Endothelial cell of umbilical vein (primary cell): Measurements from ENCODE around the gene MRNIP. TPM values are rescaled to one million over a fixed set of nuclear protein-coding genes. Genes with fewer than 3 reads are reported as not detected.

Experiments
- BruUV-seq: library from RNA; stranded (reverse); fragments of 400-500 nt; replicated peaks from 2 replicates; lab custom pipeline; 2021; lab: Mats Ljungman, UMichigan
- CTCF ChIA-PET: fragments of 300-600, 350-600 bp; sonication (Branson Sonifier 250); formaldehyde crosslinking; loops from one replicate; lab custom pipeline; 2021; ENCODE audit warnings: antibody characterized with exemption, inconsistent platforms; lab: Charles Lee
- POLR2A ChIA-PET: fragments of 300-600, 350-600 bp; sonication (Branson Sonifier 250); formaldehyde crosslinking; loops from one replicate; lab custom pipeline; 2021; ENCODE audit warnings: antibody characterized with exemption, inconsistent platforms; lab: Charles Lee
- DNase-seq: peaks from one replicate; pipeline ENCODE4 v3.0.0-alpha.2; 2011; ENCODE audit warnings: low read depth, low spot score
- FAIRE-seq: peaks from 2 replicates; lab custom pipeline; 2011; peaks lifted over from hg19 to GRCh38; lab: Jason Lieb, UNC
- H2AFZ ChIP-seq: 2 replicates; pipeline ENCODE4 v1.6.0; 2012; ENCODE audit warnings: low read depth, low read length, control low read depth, inconsistent platforms
- H3K27ac ChIP-seq: 2 replicates; pipeline ENCODE4 v1.5.1; 2011; ENCODE audit warnings: low read depth, mild to moderate bottlenecking, control low read depth, low read length, moderate library complexity; ENCODE audit not compliant: insufficient read depth
- H3K27me3 ChIP-seq, 2 experiments: 2 replicates each; pipeline versions ENCODE4 v1.6.0 to v1.6.1; 2011; ENCODE audit warnings: low read length in 2 of 2, mixed read lengths in 1 of 2; ENCODE audit not compliant: control insufficient read depth in 2 of 2, insufficient read depth in 2 of 2
- H3K36me3 ChIP-seq, 2 experiments: 2 replicates in 1 of 2; 3 replicates in 1 of 2; pipeline ENCODE4 v1.5.1; 2011; ENCODE audit warnings: low read length in 2 of 2, mild to moderate bottlenecking in 1 of 2, moderate library complexity in 1 of 2; ENCODE audit not compliant: control insufficient read depth in 2 of 2, insufficient read depth in 2 of 2; ENCODE audit errors: extremely low read depth in 1 of 2
- H3K4me1 ChIP-seq: 3 replicates; pipeline ENCODE4 v1.5.1; 2011; ENCODE audit warnings: mild to moderate bottlenecking, low read length; ENCODE audit not compliant: control insufficient read depth, insufficient read depth; ENCODE audit errors: extremely low read depth
- H3K4me2 ChIP-seq: 2 replicates; pipeline ENCODE4 v1.6.1; 2011; ENCODE audit warnings: low read length, control low read depth, mixed read lengths; ENCODE audit not compliant: insufficient read depth
- H3K4me3 ChIP-seq, 3 experiments: fragments of 200-600 bp in 1 of 3; sonication (generic), shearing (Covaris generic) in 1 of 3; replicated peaks in 1 of 3; 2 replicates each; pipeline ENCODE4 v1.5.1; 2011 to 2016; ENCODE audit warnings: control low read depth in 3 of 3, low read length in 3 of 3, mild to moderate bottlenecking in 2 of 3, inconsistent platforms in 1 of 3, low read depth in 1 of 3, moderate library complexity in 1 of 3; ENCODE audit not compliant: insufficient read depth in 1 of 3
- H3K79me2 ChIP-seq: 2 replicates; pipeline ENCODE4 v1.6.0; 2012; ENCODE audit warnings: low read length, inconsistent platforms; ENCODE audit not compliant: control insufficient read depth, insufficient read depth
- H3K9ac ChIP-seq: replicated peaks from 2 replicates; pipeline ENCODE3; 2011; ENCODE audit warnings: low read length, control low read depth; ENCODE audit not compliant: insufficient read depth; ENCODE audit errors: extremely low read depth
- H3K9me1 ChIP-seq: replicated peaks from 3 replicates; pipeline ENCODE4 v1.6.0; 2011; ENCODE audit warnings: mild to moderate bottlenecking, low read length; ENCODE audit not compliant: control insufficient read depth, insufficient read depth; ENCODE audit errors: extremely low read depth
- H3K9me3 ChIP-seq: replicated peaks from 2 replicates; pipeline ENCODE4 v1.5.1; 2012; ENCODE audit warnings: low read length, inconsistent platforms; ENCODE audit not compliant: control insufficient read depth, insufficient read depth
- H4K20me1 ChIP-seq: replicated peaks from 2 replicates; pipeline ENCODE3; 2011; ENCODE audit warnings: mild to moderate bottlenecking, low read length; ENCODE audit not compliant: control insufficient read depth, insufficient read depth; ENCODE audit errors: extremely low read depth
- EZH2 ChIP-seq: IDR thresholded peaks from 2 replicates; pipeline ENCODE4 v1.6.1; 2012; ENCODE audit warnings: borderline replicate concordance, low read depth, mild to moderate bottlenecking, moderate library complexity, low read length, inconsistent platforms; ENCODE audit not compliant: severe bottlenecking
- FOS ChIP-seq: IDR thresholded peaks from 2 replicates; pipeline ENCODE4 v1.6.1; 2011; ENCODE audit warnings: mild to moderate bottlenecking, low read length, moderate library complexity, borderline replicate concordance; ENCODE audit not compliant: insufficient read depth
- GATA2 ChIP-seq: IDR thresholded peaks from 2 replicates; pipeline ENCODE4 v1.7.0; 2011; ENCODE audit warnings: low read depth, mild to moderate bottlenecking, moderate library complexity, mixed read lengths, low read length; ENCODE audit not compliant: insufficient read length, insufficient read depth
- JUN ChIP-seq: IDR thresholded peaks from 2 replicates; pipeline ENCODE4 v1.6.1; 2011; ENCODE audit warnings: borderline replicate concordance, low read depth; ENCODE audit not compliant: insufficient read length, insufficient read depth
- MYC ChIP-seq: IDR thresholded peaks from one replicate; pipeline ENCODE4 v1.6.1; 2011; ENCODE audit warnings: mild to moderate bottlenecking, low read depth, low read length
- POLR2A ChIP-seq: IDR thresholded peaks from 2 replicates; pipeline ENCODE4 v1.6.1; 2012; ENCODE audit warnings: low read depth, mild to moderate bottlenecking, control low read depth, low read length
- POLR2AphosphoS5 ChIP-seq: IDR thresholded peaks from 2 replicates; pipeline ENCODE4 v1.6.1; 2012; ENCODE audit warnings: low read depth, mild to moderate bottlenecking, control low read depth, low read length, moderate library complexity; ENCODE audit not compliant: insufficient read depth
- dilution Hi-C: fragments of 300-500 bp; cut with MboI; formaldehyde crosslinking; loops from one replicate; pipeline ENCODE4 v1.15.0; 2019; ENCODE audit warnings: low sequenced_read_pairs; ENCODE audit not compliant: extremely low pct_ligation_motif_present
- intact Hi-C: fragments of 100-400 bp; cut with micrococcal nuclease; formaldehyde crosslinking; loops from one replicate; pipeline ENCODE4 v1.10.0; 2022
- polyA plus RNA-seq, 4 experiments: library from polyadenylated mRNA; depleted of rRNA in 3 of 4; stranded (reverse) in 3 of 4; unstranded in 1 of 4; fragments of >200 nt; gene quantifications; 2 replicates each; pipeline versions ENCODE4 v1.2.1 to v1.2.3, GENCODE V29; 2011 to 2012; ENCODE audit warnings: missing spikeins in 1 of 4
- total RNA-seq: library from RNA; stranded (reverse); gene quantifications from 2 replicates; pipeline ENCODE4 v1.2.3, GENCODE V29; 2021
- TF ChIP-seq, protein P1 (sequence below): IDR thresholded peaks from 2 replicates; pipeline ENCODE4 v1.6.1; 2011; ENCODE audit not compliant: insufficient read depth, insufficient read length
- TF ChIP-seq, protein P2 (sequence below), 2 donors: IDR thresholded peaks; 1 replicate in 1 of 2; 2 replicates in 1 of 2; pipeline ENCODE4 v1.5.1; 2011; ENCODE audit warnings: low read length in 2 of 2, mild to moderate bottlenecking in 2 of 2, moderate library complexity in 2 of 2, control low read depth in 1 of 2, inconsistent platforms in 1 of 2, low read depth in 1 of 2; ENCODE audit not compliant: insufficient read depth in 1 of 2; ENCODE audit errors: extremely low read depth in 1 of 2

The MRNIP gene
- total and polyA plus RNA-seq, 2 donors (not counting 3 experiments of a cell fraction or from before 2014, with no cell fraction given) = 17.1 to 19.1 TPM

GRCh38 chr5:179867079-179867465 lies 8.5 kb upstream of the MRNIP start:
- Histone ChIP-seq H3K4me2 (no peak overlapping the region), H4K20me1 (no peaks in the 10 kb centered on the region), H2AFZ (no peak overlapping the region), H3K9me1 (no peaks in the 10 kb centered on the region), H3K79me2 (no peaks in the 10 kb centered on the region), H3K36me3 (peaks cover 4 to 64% of the 10 kb centered on the region in 2 experiments), H3K9me3 (no peaks in the 10 kb centered on the region), H3K27ac (no peak overlapping the region), H3K4me1 (no peaks in the 10 kb centered on the region), H3K9ac (no peak overlapping the region), H3K27me3 (no peaks in the 10 kb centered on the region), H3K4me3 (no peak overlapping the region)
- FAIRE-seq (no peak), DNase-seq (no peak)
- POLR2A ChIA-PET = no interaction called here
- intact Hi-C loops (no loop called here), dilution Hi-C loops (no loop called here)
- no TSS peak for BruUV-seq
- TF ChIP-seq POLR2AphosphoS5 (no peak), JUN (no peak), POLR2A (no peak), EZH2 (no peak), FOS (no peak), MYC (no peak), GATA2 (no peak)
- TF ChIP-seq, protein P1, sequence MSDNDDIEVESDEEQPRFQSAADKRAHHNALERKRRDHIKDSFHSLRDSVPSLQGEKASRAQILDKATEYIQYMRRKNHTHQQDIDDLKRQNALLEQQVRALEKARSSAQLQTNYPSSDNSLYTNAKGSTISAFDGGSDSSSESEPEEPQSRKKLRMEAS = no peak
- TF ChIP-seq, protein P2, sequence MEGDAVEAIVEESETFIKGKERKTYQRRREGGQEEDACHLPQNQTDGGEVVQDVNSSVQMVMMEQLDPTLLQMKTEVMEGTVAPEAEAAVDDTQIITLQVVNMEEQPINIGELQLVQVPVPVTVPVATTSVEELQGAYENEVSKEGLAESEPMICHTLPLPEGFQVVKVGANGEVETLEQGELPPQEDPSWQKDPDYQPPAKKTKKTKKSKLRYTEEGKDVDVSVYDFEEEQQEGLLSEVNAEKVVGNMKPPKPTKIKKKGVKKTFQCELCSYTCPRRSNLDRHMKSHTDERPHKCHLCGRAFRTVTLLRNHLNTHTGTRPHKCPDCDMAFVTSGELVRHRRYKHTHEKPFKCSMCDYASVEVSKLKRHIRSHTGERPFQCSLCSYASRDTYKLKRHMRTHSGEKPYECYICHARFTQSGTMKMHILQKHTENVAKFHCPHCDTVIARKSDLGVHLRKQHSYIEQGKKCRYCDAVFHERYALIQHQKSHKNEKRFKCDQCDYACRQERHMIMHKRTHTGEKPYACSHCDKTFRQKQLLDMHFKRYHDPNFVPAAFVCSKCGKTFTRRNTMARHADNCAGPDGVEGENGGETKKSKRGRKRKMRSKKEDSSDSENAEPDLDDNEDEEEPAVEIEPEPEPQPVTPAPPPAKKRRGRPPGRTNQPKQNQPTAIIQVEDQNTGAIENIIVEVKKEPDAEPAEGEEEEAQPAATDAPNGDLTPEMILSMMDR (IDR thresholded peaks at IDR 0.05; ENCODE audit: extremely low read depth in 1 of 2, insufficient read depth in 1 of 2, low read depth in 1 of 2, low read length in 2 of 2) = no peak
- CTCF ChIA-PET = interaction anchor here (1.5 kb wide), 1 partner anchor 224 kb away, joined by 4 read pairs; no protein-coding TSS in a partner anchor
